Retinal pigment epithelial cell (primary cell): ENCODE results near the gene ST14.

Experiments used
- DNase-seq: peaks from one replicate; pipeline ENCODE4 v3.0.0-alpha.2; 2010; ENCODE audit warnings: low read depth
- H3K4me3 ChIP-seq: 2 replicates; pipeline ENCODE4 v1.5.1; 2011; ENCODE audit warnings: mild to moderate bottlenecking, low read length, control low read depth, moderate library complexity
- TF ChIP-seq, protein P1 (sequence below): conservative IDR thresholded peaks from 2 replicates; pipeline ENCODE4 v1.5.1; 2011; ENCODE audit warnings: low read depth, low read length, control low read depth, inconsistent platforms

The ST14 gene

GRCh38 chr11:130215531-130216220 lies 56.1 kb downstream of the ST14 start:
- no peak for DNase-seq

DNA sequence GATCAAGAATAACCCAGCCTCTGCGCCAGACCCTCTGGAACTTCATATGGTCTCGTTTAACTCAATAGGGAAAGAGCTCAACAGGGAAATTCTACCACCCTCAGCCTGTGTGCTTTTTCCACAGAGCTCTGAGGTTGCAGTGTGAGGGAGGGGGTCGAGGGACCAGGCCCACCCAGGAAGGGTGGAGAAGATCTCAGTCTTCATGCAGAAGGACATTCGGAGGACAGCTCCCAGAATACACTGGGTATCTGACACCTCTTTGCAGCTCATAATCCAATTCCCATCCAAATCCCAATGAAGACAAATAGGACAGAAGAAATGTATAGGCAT lies 56.6 kb downstream of the ST14 start:
- TF ChIP-seq, protein P1, sequence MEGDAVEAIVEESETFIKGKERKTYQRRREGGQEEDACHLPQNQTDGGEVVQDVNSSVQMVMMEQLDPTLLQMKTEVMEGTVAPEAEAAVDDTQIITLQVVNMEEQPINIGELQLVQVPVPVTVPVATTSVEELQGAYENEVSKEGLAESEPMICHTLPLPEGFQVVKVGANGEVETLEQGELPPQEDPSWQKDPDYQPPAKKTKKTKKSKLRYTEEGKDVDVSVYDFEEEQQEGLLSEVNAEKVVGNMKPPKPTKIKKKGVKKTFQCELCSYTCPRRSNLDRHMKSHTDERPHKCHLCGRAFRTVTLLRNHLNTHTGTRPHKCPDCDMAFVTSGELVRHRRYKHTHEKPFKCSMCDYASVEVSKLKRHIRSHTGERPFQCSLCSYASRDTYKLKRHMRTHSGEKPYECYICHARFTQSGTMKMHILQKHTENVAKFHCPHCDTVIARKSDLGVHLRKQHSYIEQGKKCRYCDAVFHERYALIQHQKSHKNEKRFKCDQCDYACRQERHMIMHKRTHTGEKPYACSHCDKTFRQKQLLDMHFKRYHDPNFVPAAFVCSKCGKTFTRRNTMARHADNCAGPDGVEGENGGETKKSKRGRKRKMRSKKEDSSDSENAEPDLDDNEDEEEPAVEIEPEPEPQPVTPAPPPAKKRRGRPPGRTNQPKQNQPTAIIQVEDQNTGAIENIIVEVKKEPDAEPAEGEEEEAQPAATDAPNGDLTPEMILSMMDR, result no peak

More at GRCh38 chr11:130215531-130216220, 56.1 kb downstream of the ST14 start:
- TF ChIP-seq, protein P1, result no peak
- H3K4me3 ChIP-seq, result no peak overlapping the region

GRCh38 chr11:130216591-130217132 lies 57.1 kb downstream of the ST14 start:
- no peak overlapping the region for H3K4me3 ChIP-seq
- no peak for DNase-seq
- TF ChIP-seq, protein P1, result no peak

More for the DNA sequence above, 56.6 kb downstream of the ST14 start:
- no peak for DNase-seq
- H3K4me3 ChIP-seq, result no peak overlapping the region

- no peak overlapping the region for H3K4me3 ChIP-seq
- TF ChIP-seq, protein P1, result no peak
- no peak for DNase-seq
Measured at GRCh38 chr11:130217133-130218031, 57.8 kb downstream of the ST14 start.

DNA sequence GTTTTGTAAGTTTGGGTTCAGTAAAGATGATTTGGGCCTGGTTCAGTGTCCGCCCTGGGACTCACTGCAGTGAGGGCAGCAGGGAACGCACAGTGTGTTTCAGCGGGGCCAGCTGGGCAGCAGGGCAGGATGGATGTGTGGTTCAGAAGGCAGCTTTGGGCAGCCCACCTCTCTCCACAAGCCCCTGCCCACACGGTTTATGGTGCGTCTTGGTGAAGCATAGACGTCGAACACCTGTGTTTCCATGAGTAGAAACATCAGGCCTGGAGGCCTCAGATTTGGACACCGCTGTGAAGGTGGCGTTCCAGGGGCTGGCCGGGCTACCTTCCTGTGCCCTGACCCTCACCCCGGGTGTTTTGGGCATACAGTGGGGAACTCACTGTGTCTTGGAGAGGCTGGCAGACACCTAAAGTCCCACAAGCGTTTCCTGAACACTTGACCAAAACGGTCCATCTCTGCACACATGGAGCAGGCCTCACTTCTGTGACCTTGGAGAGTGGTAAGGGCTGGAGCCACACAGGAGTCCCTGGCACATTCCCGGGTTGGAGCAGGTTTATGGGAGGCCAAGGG lies 59.0 kb downstream of the ST14 start:
- no peak overlapping the region for H3K4me3 ChIP-seq
- TF ChIP-seq, protein P1, result no peak
- no peak for DNase-seq

DNA sequence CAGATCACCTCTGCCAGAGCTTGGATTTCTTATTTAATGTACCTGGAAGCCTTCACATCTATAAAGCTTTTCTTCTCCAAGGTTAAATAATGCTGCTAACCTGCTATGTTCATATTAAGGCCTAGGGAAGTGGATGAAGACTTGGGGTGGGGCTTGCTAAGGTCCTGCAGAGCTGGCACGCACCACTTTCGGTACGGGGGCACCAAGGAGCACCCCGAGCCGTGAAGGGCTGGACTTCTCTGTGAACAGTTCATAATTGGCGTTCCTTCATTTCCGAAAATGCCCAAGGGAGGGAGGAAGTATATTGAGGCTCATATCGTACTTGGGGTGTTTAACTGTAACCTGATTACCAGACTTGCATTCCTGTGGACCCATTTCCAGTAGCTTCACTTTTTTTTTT lies 59.6 kb downstream of the ST14 start:
- no peak for DNase-seq
- TF ChIP-seq, protein P1, result no peak
- no peak overlapping the region for H3K4me3 ChIP-seq
